ENCODE data around the gene HELZ.
"Not testable (repeated sequence)": the region's sequence is repeated elsewhere in the genome, so short reads cannot be mapped to it uniquely, and the experiment has no call there.

The HELZ gene, protein sequence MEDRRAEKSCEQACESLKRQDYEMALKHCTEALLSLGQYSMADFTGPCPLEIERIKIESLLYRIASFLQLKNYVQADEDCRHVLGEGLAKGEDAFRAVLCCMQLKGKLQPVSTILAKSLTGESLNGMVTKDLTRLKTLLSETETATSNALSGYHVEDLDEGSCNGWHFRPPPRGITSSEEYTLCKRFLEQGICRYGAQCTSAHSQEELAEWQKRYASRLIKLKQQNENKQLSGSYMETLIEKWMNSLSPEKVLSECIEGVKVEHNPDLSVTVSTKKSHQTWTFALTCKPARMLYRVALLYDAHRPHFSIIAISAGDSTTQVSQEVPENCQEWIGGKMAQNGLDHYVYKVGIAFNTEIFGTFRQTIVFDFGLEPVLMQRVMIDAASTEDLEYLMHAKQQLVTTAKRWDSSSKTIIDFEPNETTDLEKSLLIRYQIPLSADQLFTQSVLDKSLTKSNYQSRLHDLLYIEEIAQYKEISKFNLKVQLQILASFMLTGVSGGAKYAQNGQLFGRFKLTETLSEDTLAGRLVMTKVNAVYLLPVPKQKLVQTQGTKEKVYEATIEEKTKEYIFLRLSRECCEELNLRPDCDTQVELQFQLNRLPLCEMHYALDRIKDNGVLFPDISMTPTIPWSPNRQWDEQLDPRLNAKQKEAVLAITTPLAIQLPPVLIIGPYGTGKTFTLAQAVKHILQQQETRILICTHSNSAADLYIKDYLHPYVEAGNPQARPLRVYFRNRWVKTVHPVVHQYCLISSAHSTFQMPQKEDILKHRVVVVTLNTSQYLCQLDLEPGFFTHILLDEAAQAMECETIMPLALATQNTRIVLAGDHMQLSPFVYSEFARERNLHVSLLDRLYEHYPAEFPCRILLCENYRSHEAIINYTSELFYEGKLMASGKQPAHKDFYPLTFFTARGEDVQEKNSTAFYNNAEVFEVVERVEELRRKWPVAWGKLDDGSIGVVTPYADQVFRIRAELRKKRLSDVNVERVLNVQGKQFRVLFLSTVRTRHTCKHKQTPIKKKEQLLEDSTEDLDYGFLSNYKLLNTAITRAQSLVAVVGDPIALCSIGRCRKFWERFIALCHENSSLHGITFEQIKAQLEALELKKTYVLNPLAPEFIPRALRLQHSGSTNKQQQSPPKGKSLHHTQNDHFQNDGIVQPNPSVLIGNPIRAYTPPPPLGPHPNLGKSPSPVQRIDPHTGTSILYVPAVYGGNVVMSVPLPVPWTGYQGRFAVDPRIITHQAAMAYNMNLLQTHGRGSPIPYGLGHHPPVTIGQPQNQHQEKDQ (N-terminal part only)

DNA sequence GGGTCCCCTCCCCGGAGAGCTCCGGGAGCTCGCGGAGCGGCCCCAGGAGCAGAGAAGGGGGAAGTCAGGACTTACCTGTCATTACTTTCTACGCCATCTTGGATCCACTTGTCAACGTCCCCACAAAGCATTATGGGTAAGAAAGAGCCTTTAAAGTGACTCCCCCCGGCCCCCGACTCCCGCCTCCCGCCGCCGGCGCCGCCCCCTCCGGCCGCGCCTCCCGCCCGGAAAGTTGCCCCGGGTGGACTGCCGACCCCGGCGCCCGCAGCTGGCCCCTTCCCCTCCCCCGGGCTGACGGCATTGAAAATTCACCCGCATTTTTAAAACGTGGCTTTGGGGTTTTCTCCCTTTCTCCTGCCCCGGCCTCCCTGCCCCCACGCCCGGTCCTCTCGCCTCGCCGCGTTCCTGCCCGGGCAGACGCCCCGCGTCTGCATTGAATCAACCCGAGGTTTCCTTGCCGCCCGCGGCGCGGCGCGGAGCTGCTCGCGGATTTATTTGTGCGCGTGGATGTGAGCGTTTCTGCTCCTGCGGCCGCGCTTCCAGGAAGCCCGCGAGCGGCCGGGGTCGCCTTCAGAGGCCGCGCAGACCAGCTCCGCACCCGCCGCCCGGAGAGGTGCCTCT is at the start of gene HELZ:
Gene HELZ (minus strand): TSS at position 124 of the 621 bp plus-strand sequence. CDS start 26,392 bp downstream, outside the sequence.
- Mint-ChIP-seq H3K36me3 (ENCODE audit: low read depth) (peaks cover 15% of the 10 kb centered on the region), H3K4me1 (ENCODE audit: low read depth) (peaks cover 44% of the 10 kb centered on the region), H3K27me3 (ENCODE audit: low read depth) (no peaks in the 10 kb centered on the region), H3K4me3 (peak within 1 kb of the TSS; percentile 86), H3K27ac (peak within 1 kb of the TSS; percentile 85), H3K9me3 (no peaks in the 10 kb centered on the region)

DNA sequence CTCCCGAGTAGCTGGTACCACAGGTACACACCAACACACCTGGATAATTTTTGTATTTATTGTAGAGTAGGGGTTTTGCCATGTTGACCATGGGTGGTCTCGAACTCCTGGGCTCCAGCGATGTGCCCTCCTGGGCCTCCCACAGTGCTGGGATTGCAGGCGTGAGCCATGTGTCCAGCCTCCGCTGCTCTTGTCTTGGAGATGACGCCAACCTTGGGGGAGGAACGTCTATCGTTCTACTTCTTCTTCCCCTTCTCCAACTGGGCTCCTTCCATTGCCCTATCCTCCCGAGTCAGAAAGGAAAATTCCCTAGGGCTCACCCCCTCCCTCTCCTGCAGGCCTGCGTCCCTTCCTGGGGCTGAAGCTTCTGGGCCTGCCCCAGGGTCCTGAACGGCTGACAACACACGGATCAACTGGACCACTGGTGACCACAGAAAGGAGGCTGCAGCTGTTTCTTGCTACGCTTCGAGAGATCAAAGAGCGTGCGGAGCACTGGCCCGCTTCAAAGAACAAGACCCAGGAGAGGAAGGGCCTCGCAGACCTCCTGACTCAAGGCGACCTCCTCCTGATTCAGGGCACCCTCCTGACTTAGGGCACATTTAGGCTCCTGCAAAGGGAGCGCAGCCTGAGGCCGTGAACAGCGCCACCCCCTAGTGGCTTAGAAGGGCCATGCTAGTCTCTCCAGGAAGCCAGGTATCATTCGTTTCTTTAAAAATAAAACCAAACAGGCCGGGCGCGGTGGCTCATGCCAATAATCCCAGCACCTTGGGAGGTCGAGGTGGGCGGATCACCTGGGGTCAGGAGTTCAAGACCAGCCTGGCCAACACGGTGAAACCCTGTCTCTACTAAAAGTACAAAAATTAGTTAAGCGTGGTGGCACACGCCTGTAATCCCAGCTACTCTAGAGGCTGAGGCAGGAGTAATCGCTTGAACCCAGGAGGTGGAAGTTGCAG is 48.5 kb upstream of the HELZ start:
- Mint-ChIP-seq H3K27ac (no peak overlapping the region), H3K27me3 (ENCODE audit: low read depth) (no peaks in the 10 kb centered on the region), H3K9me3 (no peaks in the 10 kb centered on the region), H3K4me3 (no peak overlapping the region), H3K4me1 (ENCODE audit: low read depth) (peaks cover 4% of the 10 kb centered on the region), H3K36me3 (ENCODE audit: low read depth) (no peaks in the 10 kb centered on the region)

DNA sequence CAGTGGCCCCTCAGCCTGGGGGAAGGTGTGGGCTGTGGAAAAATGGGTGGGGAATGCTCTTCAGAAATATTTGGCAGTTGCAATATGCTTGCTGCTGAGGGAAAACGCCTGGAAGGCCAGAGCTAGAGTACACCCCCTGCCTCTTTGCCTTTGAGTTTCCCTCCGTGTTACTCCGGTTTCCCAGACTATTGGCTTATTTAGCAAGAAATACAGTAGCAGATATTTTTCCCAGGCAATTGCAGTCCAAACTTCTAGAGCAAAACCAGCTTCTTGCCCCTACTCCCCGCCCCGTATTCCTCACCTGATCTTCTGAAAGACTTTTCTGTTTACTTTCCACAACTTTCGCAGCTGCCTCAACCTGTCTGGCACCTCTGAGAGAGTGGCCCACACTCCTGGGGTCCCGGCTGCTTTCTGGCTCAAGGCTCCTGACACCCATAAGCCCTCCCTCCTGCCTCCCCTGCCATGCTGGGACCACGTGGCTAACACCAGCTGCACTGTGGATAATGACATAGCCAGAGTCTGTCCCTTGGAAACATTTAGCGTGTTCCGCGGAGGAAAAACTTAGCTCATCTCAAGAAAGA is 45.8 kb upstream of the HELZ start:
- no peaks in the 10 kb centered on the region for H3K27me3 Mint-ChIP-seq (ENCODE audit: low read depth)
- no peaks in the 10 kb centered on the region for H3K9me3 Mint-ChIP-seq
- no peaks in the 10 kb centered on the region for H3K36me3 Mint-ChIP-seq (ENCODE audit: low read depth)
- peaks cover 4% of the 10 kb centered on the region for H3K4me1 Mint-ChIP-seq (ENCODE audit: low read depth)
- no peak overlapping the region for H3K4me3 Mint-ChIP-seq
- H3K27ac Mint-ChIP-seq = no peak overlapping the region

DNA sequence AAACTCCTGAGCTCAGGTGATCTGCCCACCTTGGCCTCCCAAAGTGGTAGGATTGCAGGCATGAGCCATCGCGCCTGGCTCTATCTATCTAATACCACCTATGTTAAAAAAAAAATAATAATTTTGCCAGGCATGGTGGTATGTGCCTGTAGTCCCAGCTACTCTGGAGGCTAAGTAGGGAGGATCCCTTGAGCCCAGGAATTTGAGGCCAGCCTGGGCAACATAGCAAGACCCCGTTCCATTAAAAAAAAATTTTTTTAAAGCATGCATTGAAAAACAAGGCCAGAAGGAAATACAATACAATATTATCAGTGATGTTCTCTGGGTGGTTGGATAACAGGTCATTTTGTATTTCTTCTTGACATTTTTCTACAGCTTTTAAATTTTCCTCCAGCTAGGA is 45.2 kb upstream of the HELZ start:
- H3K4me1 Mint-ChIP-seq (ENCODE audit: low read depth) = peaks cover 4% of the 10 kb centered on the region
- H3K9me3 Mint-ChIP-seq = no peaks in the 10 kb centered on the region
- H3K27me3 Mint-ChIP-seq (ENCODE audit: low read depth) = no peaks in the 10 kb centered on the region
- H3K27ac Mint-ChIP-seq = no peak overlapping the region
- H3K4me3 Mint-ChIP-seq = no peak overlapping the region
- H3K36me3 Mint-ChIP-seq (ENCODE audit: low read depth) = no peaks in the 10 kb centered on the region

DNA sequence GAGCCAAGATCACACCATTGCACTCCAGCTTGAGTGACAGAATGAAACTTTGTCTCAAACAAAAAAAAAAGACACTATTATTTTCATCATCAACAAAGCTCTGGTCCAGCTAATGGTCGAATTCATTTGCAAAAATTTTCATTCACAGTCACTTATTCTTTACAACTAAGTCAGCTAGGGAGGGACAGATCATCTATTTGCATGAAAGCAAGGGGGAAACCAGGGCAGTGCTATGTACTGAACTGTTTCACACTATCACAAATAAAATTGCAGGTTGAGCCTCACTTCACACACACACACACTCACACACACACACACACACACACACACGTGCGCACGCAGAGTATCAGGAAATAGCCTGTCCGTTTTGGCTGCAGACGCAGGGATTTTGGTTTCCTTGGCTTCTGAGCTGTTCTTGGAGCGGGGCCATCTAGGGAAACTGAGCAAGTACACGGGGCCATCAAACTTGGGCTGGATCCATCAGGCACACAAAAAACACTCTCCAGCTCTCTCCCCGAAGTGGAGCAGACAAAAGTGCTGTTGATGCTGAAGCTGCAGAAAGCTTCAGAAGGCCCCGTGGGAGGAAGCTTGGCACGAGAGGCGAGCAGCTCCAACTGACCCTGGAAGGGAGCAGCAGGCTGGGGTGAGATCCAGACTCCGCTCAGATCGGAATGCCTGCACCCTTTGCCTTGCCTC is 44.3 kb upstream of the HELZ start:
- no peak overlapping the region for H3K4me3 Mint-ChIP-seq
- H3K27ac Mint-ChIP-seq = no peak overlapping the region
- H3K9me3 Mint-ChIP-seq = no peaks in the 10 kb centered on the region
- H3K27me3 Mint-ChIP-seq (ENCODE audit: low read depth) = no peaks in the 10 kb centered on the region
- H3K36me3 Mint-ChIP-seq (ENCODE audit: low read depth) = no peaks in the 10 kb centered on the region
- H3K4me1 Mint-ChIP-seq (ENCODE audit: low read depth) = peaks cover 4% of the 10 kb centered on the region

DNA sequence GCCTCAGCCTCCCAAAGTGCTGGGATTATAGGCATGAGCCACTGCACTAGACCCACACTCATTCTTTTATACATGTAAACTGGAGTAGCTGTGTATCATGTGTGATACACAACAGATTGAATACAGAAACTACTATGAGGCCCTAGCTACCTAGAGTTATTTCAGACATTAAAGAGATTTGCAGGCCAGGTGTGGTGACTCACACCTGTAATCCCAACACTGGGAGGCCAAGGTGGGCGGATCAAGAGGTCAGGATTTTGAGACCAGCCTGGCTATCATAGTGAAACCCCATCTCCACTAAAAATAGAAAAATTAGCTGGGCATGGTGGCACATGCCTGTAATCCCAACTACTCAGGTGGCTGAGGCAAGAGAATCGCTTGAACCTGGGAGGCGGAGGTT is 41.8 kb upstream of the HELZ start:
- H3K4me3 Mint-ChIP-seq; H3K27ac Mint-ChIP-seq; H3K4me1 Mint-ChIP-seq (ENCODE audit: low read depth); H3K36me3 Mint-ChIP-seq (ENCODE audit: low read depth); H3K27me3 Mint-ChIP-seq (ENCODE audit: low read depth); H3K9me3 Mint-ChIP-seq: not testable (repeated sequence)

DNA sequence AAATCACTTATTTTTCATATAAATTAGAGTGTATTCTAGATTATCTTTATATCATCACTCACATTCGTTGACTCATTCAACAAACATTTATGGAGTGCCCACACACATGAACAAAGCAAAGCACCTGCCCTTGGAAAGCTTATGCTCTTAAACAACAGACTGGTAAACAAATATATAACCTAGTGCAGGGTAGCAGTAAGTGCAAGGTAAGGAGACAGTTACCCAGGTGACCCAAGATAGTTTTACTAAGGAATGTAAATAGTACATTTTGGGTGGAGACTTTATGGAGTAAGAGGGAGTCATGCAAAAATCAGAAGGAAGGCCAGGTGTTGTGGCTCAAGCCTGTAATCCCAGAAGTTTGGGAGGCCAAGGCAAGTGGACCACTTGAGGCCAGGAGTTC is 40.4 kb upstream of the HELZ start:
- no peaks in the 10 kb centered on the region for H3K27me3 Mint-ChIP-seq (ENCODE audit: low read depth)
- no peaks in the 10 kb centered on the region for H3K4me1 Mint-ChIP-seq (ENCODE audit: low read depth)
- no peak overlapping the region for H3K27ac Mint-ChIP-seq
- no peak overlapping the region for H3K4me3 Mint-ChIP-seq
- no peaks in the 10 kb centered on the region for H3K36me3 Mint-ChIP-seq (ENCODE audit: low read depth)
- H3K9me3 Mint-ChIP-seq = no peaks in the 10 kb centered on the region

DNA sequence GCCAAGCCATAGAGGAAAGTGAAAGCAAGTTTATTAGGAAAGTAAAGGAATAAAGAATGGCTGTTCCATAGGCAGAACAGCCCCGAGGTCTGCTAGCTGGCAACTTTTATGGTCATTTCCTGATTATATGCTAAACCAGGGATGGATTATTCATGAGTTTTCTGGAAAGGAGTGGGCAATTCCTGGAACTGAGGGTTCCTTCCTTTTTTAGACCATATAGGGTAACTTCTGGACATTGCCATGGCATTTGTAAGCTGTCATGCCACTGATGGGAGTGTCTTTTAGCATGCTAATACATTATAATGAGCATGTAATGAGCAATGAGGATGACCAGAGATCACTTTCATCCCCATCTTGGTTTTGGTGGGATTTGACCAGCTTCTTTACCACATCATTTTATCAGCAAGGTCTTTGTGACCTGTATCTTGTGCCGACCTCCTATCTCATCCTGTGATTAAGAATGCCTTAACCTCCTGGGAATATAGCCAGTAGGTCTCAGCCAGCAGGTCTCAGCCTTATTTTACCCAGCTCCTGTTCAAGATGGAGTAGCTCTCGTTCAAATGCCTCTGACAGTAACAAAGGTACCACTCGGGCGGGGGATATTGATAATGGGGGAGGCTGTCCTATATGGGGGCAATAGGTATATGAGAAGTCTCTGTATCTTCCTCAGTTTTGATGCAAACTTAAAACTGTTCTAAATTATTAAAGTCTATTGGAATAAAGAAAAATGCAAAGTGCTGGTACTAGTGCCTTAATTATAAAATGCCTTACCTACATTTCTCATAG is 38.9 kb upstream of the HELZ start:
- Mint-ChIP-seq H3K4me3 (no peak overlapping the region), H3K9me3 (no peaks in the 10 kb centered on the region), H3K4me1 (ENCODE audit: low read depth) (no peaks in the 10 kb centered on the region), H3K27ac (no peak overlapping the region), H3K27me3 (ENCODE audit: low read depth) (no peaks in the 10 kb centered on the region), H3K36me3 (ENCODE audit: low read depth) (no peaks in the 10 kb centered on the region)

DNA sequence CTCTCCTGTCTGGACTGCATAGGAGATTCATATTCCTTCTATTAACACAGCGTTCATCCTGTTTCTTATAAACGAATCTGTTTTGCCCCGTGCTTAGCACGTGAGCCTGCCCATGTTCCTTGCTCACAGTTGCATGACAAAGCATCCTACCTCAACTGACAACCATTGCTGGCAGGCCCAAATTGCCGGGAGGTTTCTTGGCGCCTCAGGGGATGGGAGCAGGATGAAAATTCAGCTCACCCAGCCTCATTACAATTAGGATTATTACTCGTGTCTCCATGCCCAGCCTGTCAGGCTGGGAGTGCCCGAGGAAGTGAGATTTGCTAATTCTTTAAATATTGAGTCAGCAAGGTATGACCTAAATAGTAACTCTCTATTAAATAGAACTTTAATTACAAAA is 36.7 kb upstream of the HELZ start:
- Mint-ChIP-seq H3K4me3 (no peak overlapping the region), H3K9me3 (no peaks in the 10 kb centered on the region), H3K27me3 (ENCODE audit: low read depth) (no peaks in the 10 kb centered on the region), H3K36me3 (ENCODE audit: low read depth) (no peaks in the 10 kb centered on the region), H3K4me1 (ENCODE audit: low read depth) (no peaks in the 10 kb centered on the region), H3K27ac (no peak overlapping the region)

DNA sequence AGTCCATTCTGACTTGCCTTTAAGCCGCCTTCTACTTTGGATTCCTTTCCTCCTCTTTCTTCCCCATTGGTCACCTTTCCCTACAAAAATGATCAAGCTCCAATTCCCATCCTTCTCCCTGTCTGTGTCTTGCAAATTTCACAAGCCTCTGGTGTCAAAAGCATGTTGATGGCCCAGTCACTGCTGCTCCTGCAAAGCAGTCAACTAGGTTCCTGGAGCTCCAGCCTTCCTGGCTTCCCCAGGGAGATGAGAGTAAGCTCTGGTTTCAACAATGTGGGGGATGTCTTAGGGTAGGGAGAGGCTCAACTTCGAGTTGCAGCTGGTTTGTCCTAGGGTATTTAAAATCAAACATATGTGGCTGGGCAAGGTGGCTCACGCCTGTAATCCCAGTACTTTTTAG is 36.1 kb upstream of the HELZ start:
- H3K4me1 Mint-ChIP-seq (ENCODE audit: low read depth) = no peaks in the 10 kb centered on the region
- H3K27ac Mint-ChIP-seq = no peak overlapping the region
- H3K9me3 Mint-ChIP-seq = no peaks in the 10 kb centered on the region
- H3K27me3 Mint-ChIP-seq (ENCODE audit: low read depth) = no peaks in the 10 kb centered on the region
- H3K36me3 Mint-ChIP-seq (ENCODE audit: low read depth) = no peaks in the 10 kb centered on the region
- no peak overlapping the region for H3K4me3 Mint-ChIP-seq

DNA sequence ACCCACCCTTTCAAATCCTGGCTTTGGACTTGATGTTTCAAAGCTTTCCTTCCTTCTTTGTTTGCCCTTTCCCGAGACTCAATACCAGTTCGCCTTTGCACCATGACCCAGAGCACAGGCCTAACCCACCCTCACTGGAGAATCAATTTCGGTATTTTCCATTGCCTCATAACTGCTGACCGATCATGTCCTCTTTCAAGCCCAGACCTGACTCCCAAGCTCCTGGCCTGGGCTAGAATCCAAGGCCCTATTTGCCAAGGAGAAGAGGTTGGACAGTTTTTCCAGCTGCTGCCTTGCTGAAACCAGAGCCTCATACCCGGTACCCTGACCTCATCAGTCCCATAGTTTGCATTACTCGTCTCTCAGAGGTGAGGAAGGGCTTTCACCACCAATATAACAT is 35.3 kb upstream of the HELZ start:
- no peaks in the 10 kb centered on the region for H3K27me3 Mint-ChIP-seq (ENCODE audit: low read depth)
- H3K36me3 Mint-ChIP-seq (ENCODE audit: low read depth) = no peaks in the 10 kb centered on the region
- H3K4me1 Mint-ChIP-seq (ENCODE audit: low read depth) = no peaks in the 10 kb centered on the region
- H3K9me3 Mint-ChIP-seq = no peaks in the 10 kb centered on the region
- no peak overlapping the region for H3K4me3 Mint-ChIP-seq
- H3K27ac Mint-ChIP-seq = peak overlapping the region; percentile 5

DNA sequence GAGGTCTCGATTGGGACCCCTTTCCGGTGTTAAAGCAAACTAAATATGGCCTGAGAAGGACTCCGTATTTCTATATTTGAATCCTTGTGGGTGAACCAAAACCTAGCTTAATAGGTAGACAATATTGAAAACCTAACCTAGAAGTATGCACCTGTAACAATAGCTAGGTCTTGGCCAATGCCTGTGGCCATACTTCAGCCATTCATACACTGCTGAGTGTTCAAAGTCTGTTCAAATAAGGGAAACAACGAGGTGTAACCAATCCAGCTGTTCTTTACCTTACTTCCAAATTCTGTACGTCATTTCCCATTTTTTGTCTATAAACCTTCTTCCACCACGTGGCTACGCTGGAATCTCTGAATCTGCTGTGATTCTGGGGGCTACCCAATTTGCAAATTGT is 34.1 kb upstream of the HELZ start:
- no peaks in the 10 kb centered on the region for H3K27me3 Mint-ChIP-seq (ENCODE audit: low read depth)
- no peaks in the 10 kb centered on the region for H3K36me3 Mint-ChIP-seq (ENCODE audit: low read depth)
- H3K9me3 Mint-ChIP-seq = no peaks in the 10 kb centered on the region
- H3K27ac Mint-ChIP-seq = no peak overlapping the region
- no peak overlapping the region for H3K4me3 Mint-ChIP-seq
- H3K4me1 Mint-ChIP-seq (ENCODE audit: low read depth) = no peaks in the 10 kb centered on the region
